Mammary epithelial cell (primary cell): Measurements from ENCODE around the gene IGF2R.

ENCODE experiments used
- EZH2 ChIP-seq: IDR thresholded peaks from 2 replicates; pipeline ENCODE4 v1.6.1; 2012; ENCODE audit warnings: low read length, inconsistent platforms, borderline replicate concordance
- TF ChIP-seq, protein P1 (sequence below), 2 donors: IDR thresholded peaks in 1 of 2; conservative IDR thresholded peaks in 1 of 2; 2 replicates each; pipeline ENCODE4 v1.5.1; 2011 to 2012; ENCODE audit warnings: inconsistent platforms in 2 of 2, low read length in 2 of 2, mild to moderate bottlenecking in 2 of 2, control low read depth in 1 of 2, low read depth in 1 of 2; ENCODE audit not compliant: insufficient read depth in 1 of 2; ENCODE audit errors: extremely low read depth in 1 of 2

- TF ChIP-seq EZH2, result no peak
- TF ChIP-seq, protein P1, sequence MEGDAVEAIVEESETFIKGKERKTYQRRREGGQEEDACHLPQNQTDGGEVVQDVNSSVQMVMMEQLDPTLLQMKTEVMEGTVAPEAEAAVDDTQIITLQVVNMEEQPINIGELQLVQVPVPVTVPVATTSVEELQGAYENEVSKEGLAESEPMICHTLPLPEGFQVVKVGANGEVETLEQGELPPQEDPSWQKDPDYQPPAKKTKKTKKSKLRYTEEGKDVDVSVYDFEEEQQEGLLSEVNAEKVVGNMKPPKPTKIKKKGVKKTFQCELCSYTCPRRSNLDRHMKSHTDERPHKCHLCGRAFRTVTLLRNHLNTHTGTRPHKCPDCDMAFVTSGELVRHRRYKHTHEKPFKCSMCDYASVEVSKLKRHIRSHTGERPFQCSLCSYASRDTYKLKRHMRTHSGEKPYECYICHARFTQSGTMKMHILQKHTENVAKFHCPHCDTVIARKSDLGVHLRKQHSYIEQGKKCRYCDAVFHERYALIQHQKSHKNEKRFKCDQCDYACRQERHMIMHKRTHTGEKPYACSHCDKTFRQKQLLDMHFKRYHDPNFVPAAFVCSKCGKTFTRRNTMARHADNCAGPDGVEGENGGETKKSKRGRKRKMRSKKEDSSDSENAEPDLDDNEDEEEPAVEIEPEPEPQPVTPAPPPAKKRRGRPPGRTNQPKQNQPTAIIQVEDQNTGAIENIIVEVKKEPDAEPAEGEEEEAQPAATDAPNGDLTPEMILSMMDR (conservative IDR thresholded peaks at IDR 0.05 in 1 of 2, IDR thresholded peaks at IDR 0.05 in 1 of 2; ENCODE audit: extremely low read depth in 1 of 2, insufficient read depth in 1 of 2, low read depth in 1 of 2, low read length in 2 of 2), result no peak
Observed at GRCh38 chr6:160040055-160040454, 71.2 kb downstream of the IGF2R start.
